GM23248 (cell line): ENCODE measurements around the gene BTBD17. TPM values are rescaled to one million over a fixed set of nuclear protein-coding genes. Genes with fewer than 3 reads are reported as not detected.

ENCODE experiments used
- DNase-seq: peaks from one replicate; pipeline ENCODE4 v3.0.0-alpha.2; 2015
- H2AFZ ChIP-seq: fragments of 200-600 bp; sonication (generic); 2 replicates; pipeline ENCODE4 v1.6.1; 2016; ENCODE audit warnings: antibody characterized with exemption
- H3F3A ChIP-seq: fragments of 200-600 bp; sonication (generic); 2 replicates; pipeline ENCODE4 v1.6.1; 2016; ENCODE audit warnings: mild to moderate bottlenecking, antibody characterized with exemption, mixed run types; ENCODE audit not compliant: insufficient read depth
- H3K27ac ChIP-seq: fragments of 200-600 bp; sonication (generic); 2 replicates; pipeline ENCODE4 v1.5.1; 2016; ENCODE audit warnings: mild to moderate bottlenecking
- H3K27me3 ChIP-seq: fragments of 200-600 bp; sonication (generic); replicated peaks from 2 replicates; pipeline ENCODE4 v1.6.1; 2016; ENCODE audit warnings: mild to moderate bottlenecking; ENCODE audit not compliant: insufficient read depth
- H3K36me3 ChIP-seq: fragments of 200-600 bp; sonication (generic); 2 replicates; pipeline ENCODE4 v1.6.1; 2016; ENCODE audit warnings: low read depth, mild to moderate bottlenecking
- H3K4me1 ChIP-seq: fragments of 200-600 bp; sonication (generic); 2 replicates; pipeline ENCODE4 v1.6.1; 2016; ENCODE audit warnings: mild to moderate bottlenecking; ENCODE audit not compliant: insufficient read depth
- H3K4me2 ChIP-seq: fragments of 200-600 bp; sonication (generic); one replicate; pipeline ENCODE4 v1.6.1; 2016; ENCODE audit warnings: mild to moderate bottlenecking; ENCODE audit not compliant: unreplicated experiment
- H3K4me3 ChIP-seq: fragments of 200-600 bp; sonication (generic); 2 replicates; pipeline ENCODE4 v1.5.1; 2016; ENCODE audit warnings: mild to moderate bottlenecking
- H3K79me2 ChIP-seq: fragments of 200-600 bp; sonication (generic); 2 replicates; pipeline ENCODE4 v1.6.1; 2016; ENCODE audit warnings: mild to moderate bottlenecking; ENCODE audit not compliant: insufficient read depth
- H3K9ac ChIP-seq: fragments of 200-600 bp; sonication (generic); 2 replicates; pipeline ENCODE4 v1.6.1; 2016; ENCODE audit warnings: mild to moderate bottlenecking
- H3K9me2 ChIP-seq: fragments of 200-600 bp; sonication (generic); 2 replicates; pipeline ENCODE4 v1.6.1; 2016; ENCODE audit warnings: mixed run types, mild to moderate bottlenecking, moderate library complexity; ENCODE audit not compliant: insufficient read depth
- H3K9me3 ChIP-seq: fragments of 200-600 bp; sonication (generic); one replicate; pipeline ENCODE4 v1.6.1; 2017; ENCODE audit warnings: low read depth
- H4K20me1 ChIP-seq: fragments of 200-600 bp; sonication (generic); 2 replicates; pipeline ENCODE4 v1.6.0; 2016; ENCODE audit not compliant: insufficient read depth
- EZH2 ChIP-seq: fragments of 200-600 bp; sonication (generic); IDR thresholded peaks from 2 replicates; pipeline ENCODE4 v1.6.1; 2018; ENCODE audit warnings: antibody characterized with exemption, mild to moderate bottlenecking; ENCODE audit not compliant: insufficient read depth, poor library complexity, severe bottlenecking
- EZH2phosphoT487 ChIP-seq: fragments of 200-600 bp; sonication (generic); IDR thresholded peaks from 2 replicates; pipeline ENCODE4 v1.6.1; 2018; ENCODE audit warnings: antibody characterized with exemption, moderate library complexity, mild to moderate bottlenecking, low read depth; ENCODE audit not compliant: insufficient read depth
- WGBS, 2 experiments: methylation state at CpG; one replicate each; pipeline ENCODE4 v1.1.6; 2015 to 2017; ENCODE audit warnings: low lambda C conversion rate in 2 of 2, low coverage in 1 of 2; ENCODE audit errors: missing lambda C conversion rate in 2 of 2; 5-methylcytosine and 5-hydroxymethylcytosine counted together
- in situ Hi-C: fragments of 300-500 bp; cut with MboI; formaldehyde crosslinking; loops from 2 replicates; pipeline ENCODE4 v1.15.0; 2020
- polyA plus RNA-seq: library from polyadenylated mRNA; unstranded; fragments of >200 nt; fragmentation: Nextera tagmentation; extraction: Ambion mirVana; gene quantifications from 2 replicates; pipeline ENCODE4 v1.2.1, GENCODE V29; 2016
- total RNA-seq: library from RNA; depleted of rRNA; stranded (reverse); fragments of >200 nt; shearing (Covaris generic); gene quantifications from 2 replicates; pipeline ENCODE4 v1.2.3, GENCODE V29; 2014

The BTBD17 gene
- total and polyA plus RNA-seq, 2 experiments from 2014 or later = 0.10 TPM; not detected in 1

- H2AFZ ChIP-seq = no peak overlapping the region
- in situ Hi-C loops = no loop called here
- no peaks in the 10 kb centered on the region for H3K79me2 ChIP-seq
- TF ChIP-seq EZH2 (no peak), EZH2phosphoT487 (no peak)
- H3F3A ChIP-seq = peaks cover 4% of the 10 kb centered on the region; the same call in 1 of the 2 replicates
- no peaks in the 10 kb centered on the region for H3K36me3 ChIP-seq
- H3K27me3 ChIP-seq = no peaks in the 10 kb centered on the region
- no peaks in the 10 kb centered on the region for H3K9me3 ChIP-seq
- no peaks in the 10 kb centered on the region for H3K9me2 ChIP-seq
- no peak for DNase-seq
- H4K20me1 ChIP-seq = no peaks in the 10 kb centered on the region
- 24 to 47% methylated on average over 2 of the region's 2 CpGs for WGBS, 2 experiments
- H3K4me3 ChIP-seq = no peak overlapping the region
- H3K9ac ChIP-seq = no peak overlapping the region
- H3K4me1 ChIP-seq = no peaks in the 10 kb centered on the region
- H3K27ac ChIP-seq = no peak overlapping the region
- H3K4me2 ChIP-seq = no peak overlapping the region
Observed at GRCh38 chr17:74389937-74390679, 28.4 kb upstream of the BTBD17 start.

GRCh38 chr17:74389084-74389753 lies 27.6 kb upstream of the BTBD17 start:
- TF ChIP-seq EZH2phosphoT487 = no peak
- TF ChIP-seq EZH2 = no peak
- no peaks in the 10 kb centered on the region for H3K9me3 ChIP-seq
- H3F3A ChIP-seq = peaks cover 4% of the 10 kb centered on the region; the same call in 1 of the 2 replicates
- in situ Hi-C loops = no loop called here
- no peaks in the 10 kb centered on the region for H4K20me1 ChIP-seq
- H3K4me3 ChIP-seq = no peak overlapping the region
- no peaks in the 10 kb centered on the region for H3K79me2 ChIP-seq
- DNase-seq = no peak
- H3K27ac ChIP-seq = no peak overlapping the region
- WGBS, 2 experiments = 43 to 46% methylated on average over 12 of the region's 12 CpGs
- no peak overlapping the region for H2AFZ ChIP-seq
- H3K4me1 ChIP-seq = no peaks in the 10 kb centered on the region
- H3K9me2 ChIP-seq = no peaks in the 10 kb centered on the region
- no peaks in the 10 kb centered on the region for H3K36me3 ChIP-seq
- no peak overlapping the region for H3K4me2 ChIP-seq
- no peak overlapping the region for H3K9ac ChIP-seq
- no peaks in the 10 kb centered on the region for H3K27me3 ChIP-seq

- Histone ChIP-seq H3F3A (no peaks in the 10 kb centered on the region), H3K79me2 (no peaks in the 10 kb centered on the region), H3K4me1 (no peaks in the 10 kb centered on the region), H3K9me3 (no peaks in the 10 kb centered on the region), H3K36me3 (no peaks in the 10 kb centered on the region), H3K27ac (no peak overlapping the region), H3K9ac (no peak overlapping the region), H3K27me3 (no peaks in the 10 kb centered on the region), H4K20me1 (no peaks in the 10 kb centered on the region), H2AFZ (no peak overlapping the region), H3K4me2 (no peak overlapping the region), H3K9me2 (no peaks in the 10 kb centered on the region), H3K4me3 (no peak overlapping the region)
- WGBS, 2 experiments = 55 to 56% methylated on average over 17 of the region's 17 CpGs
- DNase-seq = no peak
- TF ChIP-seq EZH2phosphoT487 = no peak
- TF ChIP-seq EZH2 = no peak
- in situ Hi-C loops = no loop called here
Observed at GRCh38 chr17:74387365-74388218, 25.9 kb upstream of the BTBD17 start.

GRCh38 chr17:74386386-74386785 lies 24.7 kb upstream of the BTBD17 start:
- Histone ChIP-seq H2AFZ (no peak overlapping the region), H3K4me3 (no peak overlapping the region), H3K9ac (no peak overlapping the region), H3K9me2 (no peaks in the 10 kb centered on the region), H4K20me1 (no peaks in the 10 kb centered on the region), H3K4me2 (no peak overlapping the region), H3F3A (no peaks in the 10 kb centered on the region), H3K36me3 (no peaks in the 10 kb centered on the region), H3K79me2 (no peaks in the 10 kb centered on the region), H3K4me1 (no peaks in the 10 kb centered on the region), H3K27ac (no peak overlapping the region), H3K9me3 (no peaks in the 10 kb centered on the region), H3K27me3 (no peaks in the 10 kb centered on the region)
- peak; percentile 47 for DNase-seq
- TF ChIP-seq EZH2phosphoT487 (no peak), EZH2 (no peak)
- WGBS, 2 experiments = 52% methylated on average over 8 of the region's 8 CpGs
- in situ Hi-C loops = no loop called here
